Right atrium auricular region (tissue), 2 donors: ENCODE results near the gene KCNK18. TPM values are rescaled to one million over a fixed set of nuclear protein-coding genes. Genes with fewer than 3 reads are reported as not detected.

Source experiments
- DNase-seq: peaks from one replicate; pipeline ENCODE4 v3.0.0-alpha.2; 2019; ENCODE audit warnings: low spot score
- H3K27ac ChIP-seq, 2 donors: fragments of 200-600 bp; sonication (generic); 1 replicate in 1 of 2; 2 replicates in 1 of 2; pipeline ENCODE4 v1.5.1; 2016 to 2019
- H3K27me3 ChIP-seq, 2 donors: fragments of 200-600 bp; sonication (generic); one replicate each; pipeline versions ENCODE4 v1.5.1 to v1.6.0; 2017 to 2019
- H3K36me3 ChIP-seq: fragments of 200-600 bp; sonication (generic); one replicate; pipeline ENCODE4 v1.5.1; 2016
- H3K4me1 ChIP-seq, 2 donors: fragments of 200-600 bp; sonication (generic); one replicate each; pipeline versions ENCODE4 v1.5.1 to v1.6.0; 2017 to 2019
- H3K4me3 ChIP-seq, 2 donors: fragments of 200-600 bp; sonication (generic); 1 replicate in 1 of 2; 2 replicates in 1 of 2; pipeline ENCODE4 v1.5.1; 2017 to 2019; ENCODE audit warnings: mild to moderate bottlenecking in 1 of 2, moderate library complexity in 1 of 2
- H3K9me3 ChIP-seq, 2 donors: fragments of 200-600 bp; sonication (generic); one replicate each; pipeline ENCODE4 v1.5.1; 2019
- total RNA-seq, 2 donors: library from RNA; depleted of rRNA; stranded (reverse); fragments of >200 nt; gene quantifications; one replicate each; pipeline ENCODE4 v1.1.0, GENCODE V29; 2016
- TF ChIP-seq, protein P1 (sequence below), 2 donors: fragments of 200-600 bp; sonication (generic); IDR thresholded peaks; one replicate each; pipeline ENCODE4 v1.5.1; 2019; ENCODE audit warnings: antibody characterized with exemption in 2 of 2

KCNK18 gene
- total RNA-seq = not detected

DNA sequence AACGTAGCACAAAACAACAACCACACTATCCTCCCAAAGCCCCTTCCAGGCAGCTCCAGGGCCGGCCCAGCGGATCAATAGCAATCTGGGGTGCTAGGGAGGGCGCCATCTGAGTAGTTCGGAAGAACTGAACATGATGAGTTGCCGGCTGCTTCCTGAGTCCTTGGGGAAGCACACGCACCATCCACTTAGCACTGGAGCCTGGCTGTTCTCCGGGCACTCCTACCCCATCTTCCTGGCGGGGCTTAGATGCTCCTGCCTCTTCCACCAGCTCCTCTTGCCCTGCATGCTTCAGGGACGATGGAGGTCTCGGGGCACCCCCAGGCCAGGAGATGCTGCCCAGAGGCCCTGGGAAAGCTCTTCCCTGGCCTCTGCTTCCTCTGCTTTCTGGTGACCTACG is at the start of gene KCNK18:
Gene KCNK18, plus strand, starts transcription at position 301 of the 400 bp plus-strand sequence. Its CDS starts 0 bp downstream, at position 301.
- Histone ChIP-seq H3K9me3 (no peaks in the 10 kb centered on the region), H3K27me3 (no peaks in the 10 kb centered on the region), H3K36me3 (no peaks in the 10 kb centered on the region), H3K27ac (no peak within 1 kb of the TSS), H3K4me1 (no peaks in the 10 kb centered on the region), H3K4me3 (no peak within 1 kb of the TSS)
- no peak for DNase-seq
- TF ChIP-seq, protein P1, sequence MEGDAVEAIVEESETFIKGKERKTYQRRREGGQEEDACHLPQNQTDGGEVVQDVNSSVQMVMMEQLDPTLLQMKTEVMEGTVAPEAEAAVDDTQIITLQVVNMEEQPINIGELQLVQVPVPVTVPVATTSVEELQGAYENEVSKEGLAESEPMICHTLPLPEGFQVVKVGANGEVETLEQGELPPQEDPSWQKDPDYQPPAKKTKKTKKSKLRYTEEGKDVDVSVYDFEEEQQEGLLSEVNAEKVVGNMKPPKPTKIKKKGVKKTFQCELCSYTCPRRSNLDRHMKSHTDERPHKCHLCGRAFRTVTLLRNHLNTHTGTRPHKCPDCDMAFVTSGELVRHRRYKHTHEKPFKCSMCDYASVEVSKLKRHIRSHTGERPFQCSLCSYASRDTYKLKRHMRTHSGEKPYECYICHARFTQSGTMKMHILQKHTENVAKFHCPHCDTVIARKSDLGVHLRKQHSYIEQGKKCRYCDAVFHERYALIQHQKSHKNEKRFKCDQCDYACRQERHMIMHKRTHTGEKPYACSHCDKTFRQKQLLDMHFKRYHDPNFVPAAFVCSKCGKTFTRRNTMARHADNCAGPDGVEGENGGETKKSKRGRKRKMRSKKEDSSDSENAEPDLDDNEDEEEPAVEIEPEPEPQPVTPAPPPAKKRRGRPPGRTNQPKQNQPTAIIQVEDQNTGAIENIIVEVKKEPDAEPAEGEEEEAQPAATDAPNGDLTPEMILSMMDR (IDR thresholded peaks at IDR 0.05) = no peak

DNA sequence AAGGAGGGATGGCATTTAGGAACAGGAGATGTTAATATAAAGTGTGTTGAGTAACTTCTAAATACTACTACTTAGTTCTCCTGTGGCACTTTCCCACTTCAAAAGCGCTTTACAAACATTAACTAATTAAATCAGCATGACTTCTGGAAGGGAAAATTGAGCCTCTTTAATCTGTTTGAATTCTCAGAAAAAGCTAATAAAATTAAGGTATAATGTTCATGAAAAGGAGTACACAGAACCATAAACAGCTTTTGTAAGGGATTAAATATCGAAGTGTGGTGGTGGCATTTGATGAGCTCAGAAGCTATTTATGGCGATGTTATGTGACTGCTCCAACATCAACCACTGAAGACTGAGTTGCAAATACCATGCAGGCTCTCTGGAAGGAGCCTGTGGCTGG is 49.0 kb upstream of the KCNK18 start:
- H3K4me3 ChIP-seq = no peak overlapping the region
- peaks cover 0 to 23% of the 10 kb centered on the region in 2 donors for H3K9me3 ChIP-seq
- no peaks in the 10 kb centered on the region for H3K27me3 ChIP-seq
- no peaks in the 10 kb centered on the region for H3K4me1 ChIP-seq
- TF ChIP-seq, protein P1 (IDR thresholded peaks at IDR 0.05) = no peak
- H3K36me3 ChIP-seq = no peaks in the 10 kb centered on the region
- H3K27ac ChIP-seq = no peak overlapping the region
- DNase-seq = no peak

DNA sequence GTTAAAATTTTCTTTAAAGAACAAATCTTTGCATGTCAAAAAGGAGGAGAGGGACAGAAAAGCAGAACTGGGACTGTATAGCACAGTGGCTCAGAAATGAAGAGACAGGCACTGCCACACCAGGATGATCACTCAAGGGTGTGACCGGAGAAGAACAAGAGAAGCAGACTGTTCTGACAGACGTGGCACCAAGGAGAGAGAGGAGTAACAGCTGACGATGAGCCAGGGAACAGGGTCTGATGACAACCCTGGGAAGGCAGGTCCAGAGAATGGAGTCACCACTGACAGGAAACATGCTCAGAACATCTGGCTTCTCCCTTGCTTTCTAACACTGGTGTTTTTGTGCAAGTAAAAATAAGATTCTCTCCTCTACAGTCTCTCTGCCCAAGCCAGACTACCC is 44.6 kb upstream of the KCNK18 start:
- DNase-seq = no peak
- no peaks in the 10 kb centered on the region for H3K9me3 ChIP-seq
- TF ChIP-seq, protein P1 (IDR thresholded peaks at IDR 0.05) = no peak
- no peak overlapping the region for H3K27ac ChIP-seq
- no peak overlapping the region for H3K4me3 ChIP-seq
- H3K4me1 ChIP-seq = no peaks in the 10 kb centered on the region
- H3K27me3 ChIP-seq = peaks cover 0 to 3% of the 10 kb centered on the region in 2 donors
- no peaks in the 10 kb centered on the region for H3K36me3 ChIP-seq

DNA sequence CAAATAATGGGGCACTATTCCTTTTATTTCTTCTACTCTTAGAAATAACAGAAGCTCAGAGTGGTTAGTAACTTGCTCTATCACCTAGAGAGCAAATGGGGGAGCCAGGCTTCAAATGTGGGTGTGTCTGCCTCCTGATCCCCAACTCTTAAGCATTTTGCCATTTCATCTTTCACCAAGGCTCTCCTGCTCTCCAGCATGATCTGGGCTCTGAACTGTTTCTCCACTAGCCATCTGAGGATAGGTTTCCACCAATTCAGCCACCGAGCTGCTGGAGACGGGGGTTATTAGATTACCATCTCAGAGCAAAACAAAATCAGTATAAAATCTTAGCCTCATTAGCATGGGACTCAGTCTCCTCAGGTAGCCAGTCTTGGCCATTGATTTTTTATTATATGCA is 39.0 kb upstream of the KCNK18 start:
- TF ChIP-seq, protein P1 (IDR thresholded peaks at IDR 0.05) = no peak
- no peaks in the 10 kb centered on the region for H3K36me3 ChIP-seq
- no peak overlapping the region for H3K4me3 ChIP-seq
- H3K27me3 ChIP-seq = peaks cover 23 to 25% of the 10 kb centered on the region in 2 donors
- H3K27ac ChIP-seq = no peak overlapping the region
- no peaks in the 10 kb centered on the region for H3K9me3 ChIP-seq
- no peak for DNase-seq
- peaks cover 0 to 14% of the 10 kb centered on the region in 2 donors for H3K4me1 ChIP-seq

DNA sequence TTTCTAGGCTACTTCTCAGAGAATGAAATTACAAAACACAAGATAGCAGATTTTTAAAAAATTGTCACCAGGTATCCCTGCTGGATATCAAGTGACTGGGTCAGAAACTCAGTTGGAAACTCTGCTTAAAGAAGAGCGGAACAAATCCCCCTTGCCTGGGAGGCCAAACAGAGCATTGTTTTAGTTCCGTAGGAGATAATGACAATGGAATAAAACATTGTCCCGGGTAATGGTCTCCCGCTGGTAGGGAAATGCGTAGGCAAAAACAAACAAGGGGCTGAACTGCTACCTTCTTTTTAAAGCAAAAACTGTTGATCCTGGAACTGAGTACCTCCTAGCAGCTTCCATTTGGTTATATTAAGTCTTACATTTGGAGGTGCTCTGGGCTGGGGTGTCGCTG is 37.9 kb upstream of the KCNK18 start:
- Histone ChIP-seq H3K27ac (no peak overlapping the region), H3K4me1 (peaks cover 0 to 18% of the 10 kb centered on the region in 2 donors), H3K9me3 (no peaks in the 10 kb centered on the region), H3K4me3 (no peak overlapping the region), H3K27me3 (peaks cover 29 to 35% of the 10 kb centered on the region in 2 donors), H3K36me3 (no peaks in the 10 kb centered on the region)
- TF ChIP-seq, protein P1 (IDR thresholded peaks at IDR 0.05) = no peak
- DNase-seq = no peak

DNA sequence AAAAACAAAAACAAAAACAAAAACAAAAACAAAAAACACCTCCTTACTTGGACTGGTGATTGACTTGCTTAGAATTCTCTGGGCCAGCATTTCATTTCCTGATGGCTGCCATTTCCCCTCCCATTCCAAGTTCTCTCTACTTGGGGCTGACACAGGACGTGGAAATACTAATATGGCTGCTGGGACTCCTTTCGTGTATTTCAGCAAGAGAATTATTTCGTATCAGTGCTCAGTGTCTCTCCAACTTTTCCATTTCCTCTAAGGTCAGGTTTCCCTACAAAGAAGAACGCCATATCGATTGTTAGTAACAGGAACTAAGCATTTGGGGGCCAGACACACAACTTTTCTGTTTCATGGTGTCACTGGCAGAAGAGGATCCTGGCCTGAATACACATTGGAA is 36.7 kb upstream of the KCNK18 start:
- no peaks in the 10 kb centered on the region for H3K36me3 ChIP-seq
- H3K27me3 ChIP-seq = peaks cover 39 to 47% of the 10 kb centered on the region in 2 donors
- H3K4me3 ChIP-seq = no peak overlapping the region
- no peaks in the 10 kb centered on the region for H3K9me3 ChIP-seq
- no peak for DNase-seq
- TF ChIP-seq, protein P1 (IDR thresholded peaks at IDR 0.05) = no peak
- H3K4me1 ChIP-seq = peaks cover 0 to 26% of the 10 kb centered on the region in 2 donors
- H3K27ac ChIP-seq = no peak overlapping the region
